ENCODE results near the gene TNFRSF13B. TPM values are rescaled to one million over a fixed set of nuclear protein-coding genes. Genes with fewer than 3 reads are reported as not detected.
"Not testable (repeated sequence)": the region's sequence is repeated elsewhere in the genome, so short reads cannot be mapped to it uniquely, and the experiment has no call there.

TNFRSF13B gene
- not detected in 2 replicates for total RNA-seq (2014; rRNA removed; shearing (Covaris generic))

DNA sequence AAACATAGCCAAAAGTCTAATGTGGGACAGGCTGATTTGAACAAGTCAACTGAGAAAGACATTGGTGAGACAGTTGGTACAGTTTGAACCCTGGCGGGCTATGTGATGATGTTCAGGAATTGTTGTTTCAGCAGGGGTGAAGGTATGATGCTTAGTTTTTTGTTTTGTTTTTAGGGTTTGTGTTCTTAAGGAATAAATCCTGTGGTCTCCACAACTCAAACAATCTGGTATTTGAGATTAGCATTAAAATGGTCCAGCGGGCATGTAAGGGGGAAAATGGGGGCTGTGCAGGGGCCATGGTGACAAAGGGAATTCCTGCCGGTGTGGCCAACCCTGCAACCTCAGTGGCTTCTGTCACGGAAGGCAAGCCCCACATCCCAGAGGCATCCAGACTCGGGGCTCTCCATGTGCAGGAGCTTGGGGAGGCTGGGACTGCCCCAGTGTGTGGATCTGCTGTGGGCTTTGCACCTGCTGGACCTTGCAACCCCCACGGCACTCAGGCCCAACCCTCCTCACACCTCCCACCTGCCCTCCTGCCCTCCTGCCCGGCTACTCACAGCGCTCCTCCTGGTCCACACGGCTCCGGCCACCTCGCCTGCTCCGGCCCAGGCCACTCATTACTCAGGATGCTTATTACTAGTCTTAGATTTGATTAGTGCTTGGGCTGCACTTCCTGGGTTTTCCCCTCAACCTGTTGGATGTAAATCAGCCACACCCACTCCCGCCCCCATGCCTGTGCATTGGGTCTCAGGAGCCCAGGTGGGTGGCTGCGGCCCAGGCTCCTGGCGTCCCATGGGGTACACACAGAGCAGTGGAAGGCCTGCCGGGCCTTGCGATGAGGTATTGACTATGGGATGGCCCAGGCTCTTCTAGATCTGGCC lies at the start of gene TNFRSF13B:
TNFRSF13B (minus strand) TSS at position 661 of the 881 bp plus-strand sequence; CDS start at position 618, 43 bp downstream.
- no peak for DNase-seq (ENCODE audit: low spot score)

DNA sequence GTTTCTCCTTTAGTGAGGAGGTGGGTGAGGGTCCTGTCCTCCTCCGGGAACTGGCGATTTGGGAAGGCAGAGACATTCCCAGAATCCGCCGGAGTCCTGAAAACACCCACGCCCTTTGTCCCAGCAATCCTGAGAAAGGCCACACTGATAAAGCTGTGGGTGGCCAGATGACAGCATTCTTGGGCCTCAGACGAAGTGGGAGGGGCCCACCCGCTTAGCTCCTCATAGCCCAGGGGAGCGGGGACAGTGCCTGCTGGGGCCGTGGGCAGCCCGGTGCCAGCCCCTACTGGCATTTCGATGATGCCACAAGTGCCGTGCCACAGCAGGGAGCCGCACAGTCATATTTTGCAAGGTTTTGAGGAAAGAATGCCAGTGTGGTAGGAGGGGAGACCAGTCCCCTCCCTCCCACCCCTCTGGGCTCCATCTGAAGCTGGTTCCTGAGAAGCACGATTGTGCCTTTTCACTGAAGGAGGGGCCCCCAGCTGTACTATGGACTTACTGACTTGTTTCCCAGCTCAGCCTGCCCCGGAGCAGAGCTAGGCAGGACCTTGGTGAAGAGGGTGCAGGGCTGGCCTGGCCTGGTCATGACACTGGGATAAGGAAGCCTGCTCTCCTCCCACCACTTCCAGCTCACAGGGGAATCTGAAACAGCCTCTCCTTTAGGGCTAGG lies 49.4 kb upstream of the TNFRSF13B start:
- DNase-seq (ENCODE audit: low spot score), result peak; percentile 42

DNA sequence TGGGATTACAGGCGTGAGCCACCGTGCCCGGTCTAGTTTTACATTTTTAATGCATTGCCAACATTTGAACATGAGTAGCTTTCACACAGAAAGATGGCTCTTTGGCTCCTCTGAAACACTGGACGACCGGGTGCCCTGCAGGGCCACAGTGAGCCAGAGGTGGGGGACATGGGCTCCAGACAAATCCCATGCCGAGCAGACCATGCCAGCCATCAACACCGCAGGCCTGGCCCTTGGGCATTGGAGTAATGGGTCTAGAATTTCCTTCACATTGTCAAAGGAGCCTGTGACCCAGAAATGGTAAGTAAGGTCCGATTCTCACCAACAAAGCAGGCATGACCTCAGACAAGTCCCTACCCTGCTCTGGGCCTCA lies 48.9 kb upstream of the TNFRSF13B start:
- DNase-seq (ENCODE audit: low spot score), result no peak

DNA sequence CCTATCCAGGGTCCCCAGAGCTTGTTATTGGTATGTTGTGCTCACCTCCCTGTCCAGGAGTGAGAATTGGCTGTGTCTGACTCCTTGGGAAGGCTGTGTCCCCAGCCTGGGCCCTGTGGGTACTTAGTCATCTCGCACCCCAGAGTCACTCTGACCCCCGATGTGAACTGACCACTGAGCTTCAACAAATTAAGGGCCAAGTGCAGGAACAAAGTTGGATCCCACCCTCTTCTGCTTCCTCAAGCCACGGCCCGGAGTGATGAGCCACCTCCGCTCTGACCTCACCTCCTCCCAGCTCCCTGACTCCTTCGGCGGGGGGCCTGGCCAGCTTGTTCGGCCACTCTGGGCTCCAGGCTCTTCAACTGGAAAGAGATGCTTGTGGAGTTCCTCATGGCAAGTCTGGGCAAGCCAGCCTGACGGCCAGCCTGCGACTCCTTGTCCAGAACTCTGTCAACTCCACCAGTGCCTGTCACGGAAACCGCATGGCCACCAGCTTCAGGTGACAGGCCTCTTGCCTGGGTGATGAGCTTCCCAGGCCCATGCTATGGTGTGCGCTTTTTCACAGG lies 48.1 kb upstream of the TNFRSF13B start:
- peak; percentile 35 for DNase-seq (ENCODE audit: low spot score)

- no peak for DNase-seq (ENCODE audit: low spot score)
Measured at GRCh38 chr17:17019430-17019762, 47.5 kb upstream of the TNFRSF13B start.

- peak; percentile 79 for DNase-seq (ENCODE audit: low spot score)
Measured at GRCh38 chr17:17018612-17019429, 46.9 kb upstream of the TNFRSF13B start.

DNA sequence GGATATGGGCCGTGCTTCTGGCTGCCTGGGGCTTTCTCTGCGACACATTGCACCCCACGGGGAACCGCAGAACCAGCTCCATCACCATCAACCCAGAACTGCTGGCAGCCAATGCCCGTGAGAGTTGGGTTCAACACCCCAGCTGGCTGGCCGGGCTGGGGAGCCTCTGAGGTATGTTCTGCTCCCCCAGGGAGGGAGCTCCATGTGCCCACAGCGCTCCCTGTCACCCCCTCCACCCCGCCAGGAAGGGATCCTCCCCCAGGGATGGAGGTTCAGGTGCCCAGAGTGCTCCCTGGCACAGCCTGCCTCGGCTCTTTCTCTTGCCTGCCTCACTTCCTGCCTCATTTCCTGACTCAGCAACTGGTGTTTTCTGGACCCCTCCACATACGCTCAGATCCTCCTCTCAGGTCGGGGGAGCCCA lies 46.1 kb upstream of the TNFRSF13B start:
- no peak for DNase-seq (ENCODE audit: low spot score)

DNA sequence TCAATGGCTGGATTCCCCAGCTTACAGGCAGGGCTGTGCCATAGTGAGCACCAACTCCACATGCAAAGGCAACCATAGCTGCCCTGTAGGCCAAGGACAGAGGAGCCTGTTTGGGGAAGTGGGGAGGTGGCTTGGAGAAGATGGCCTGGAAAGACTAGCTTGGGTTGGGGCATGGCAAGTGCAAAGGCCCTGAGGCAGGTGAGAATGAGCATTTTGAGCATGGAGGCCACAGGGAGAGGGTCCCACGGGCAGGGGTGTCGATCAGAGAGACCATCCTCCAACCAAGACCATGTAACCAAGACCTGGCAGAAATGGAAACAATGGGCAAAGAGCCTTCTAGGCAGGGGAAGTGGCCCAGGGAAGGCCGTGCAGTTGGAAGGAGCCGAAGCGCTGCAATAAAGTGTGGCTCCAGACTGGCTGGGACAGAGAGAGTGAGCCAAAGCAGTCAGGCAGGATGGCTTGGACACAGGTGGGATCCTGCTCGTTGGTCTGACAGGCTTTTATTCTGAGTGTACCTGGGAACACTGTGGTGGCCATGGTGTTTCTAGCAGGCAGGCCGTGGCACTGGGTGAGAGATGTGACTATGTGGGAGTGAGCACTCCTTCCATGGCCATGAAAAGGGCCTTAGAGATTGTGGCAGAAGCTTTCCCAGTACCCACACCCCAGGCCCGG lies 45.6 kb upstream of the TNFRSF13B start:
- no peak for DNase-seq (ENCODE audit: low spot score)

DNA sequence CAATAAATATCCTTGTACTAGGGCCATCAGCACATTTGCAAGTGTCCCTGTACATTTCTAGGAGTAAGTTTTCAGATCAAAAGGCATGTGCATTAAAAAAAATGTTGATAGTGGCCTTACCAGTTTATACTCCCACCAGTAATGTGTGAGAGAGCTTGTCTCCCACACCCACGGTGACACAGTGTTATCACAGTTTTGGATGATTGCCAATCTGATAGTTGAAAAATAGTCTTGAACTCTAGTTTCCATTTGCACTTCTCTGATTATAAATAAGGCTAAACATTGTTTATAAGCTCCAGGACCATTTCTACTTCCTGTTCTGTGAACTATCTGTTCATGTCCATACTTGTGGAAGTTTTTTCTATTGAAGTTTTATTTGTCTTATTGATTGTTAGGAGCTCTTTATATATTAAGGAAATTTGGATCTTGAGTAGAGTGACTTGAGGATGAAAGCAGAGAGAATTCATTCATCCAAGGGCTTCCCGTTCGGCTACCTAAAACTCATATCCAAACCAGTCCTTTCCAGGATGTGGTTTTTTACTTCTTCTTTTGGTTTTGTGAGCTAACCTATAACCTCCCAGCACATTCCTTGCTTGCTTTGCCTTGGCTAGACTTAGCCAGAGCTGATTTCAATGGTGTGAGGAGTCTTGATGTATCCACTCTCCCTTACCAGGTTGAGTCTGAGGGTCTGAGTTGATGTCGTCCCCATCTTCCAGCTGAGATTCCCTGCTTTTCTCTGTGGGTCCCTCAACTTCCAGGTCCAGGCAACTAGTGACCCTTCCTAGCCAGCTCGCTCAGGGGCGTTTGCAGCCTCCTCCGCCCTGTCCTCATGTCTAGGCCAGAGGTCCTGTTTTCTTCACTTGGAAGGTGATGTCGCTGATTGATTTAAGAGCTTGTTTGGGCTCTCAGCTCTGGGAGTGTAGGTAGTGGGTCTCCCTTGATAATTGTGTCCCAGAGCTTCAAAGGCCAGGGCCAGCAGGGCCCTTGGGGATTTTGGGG lies 44.6 kb upstream of the TNFRSF13B start:
- DNase-seq (ENCODE audit: low spot score), result peak; percentile 56

DNA sequence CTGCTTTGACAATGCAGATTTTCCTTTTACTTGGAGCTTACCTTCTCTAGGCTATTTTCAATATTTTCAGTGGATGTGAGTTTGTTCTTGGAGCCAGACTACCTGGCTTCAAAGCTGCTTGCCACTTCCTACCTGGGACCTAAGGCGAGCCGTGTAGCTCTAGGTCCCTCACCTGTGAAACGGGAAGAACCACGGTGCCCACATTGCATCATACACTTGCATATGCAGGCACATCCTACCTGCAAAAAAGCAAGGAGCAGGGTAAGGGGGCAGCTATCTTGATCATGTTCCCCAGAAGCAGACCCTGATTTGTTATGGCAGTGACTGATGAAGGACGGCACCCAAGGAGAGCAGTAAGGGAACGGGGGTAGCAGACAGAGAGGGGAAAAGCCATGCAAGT lies 43.3 kb upstream of the TNFRSF13B start:
- no peak for DNase-seq (ENCODE audit: low spot score)

DNA sequence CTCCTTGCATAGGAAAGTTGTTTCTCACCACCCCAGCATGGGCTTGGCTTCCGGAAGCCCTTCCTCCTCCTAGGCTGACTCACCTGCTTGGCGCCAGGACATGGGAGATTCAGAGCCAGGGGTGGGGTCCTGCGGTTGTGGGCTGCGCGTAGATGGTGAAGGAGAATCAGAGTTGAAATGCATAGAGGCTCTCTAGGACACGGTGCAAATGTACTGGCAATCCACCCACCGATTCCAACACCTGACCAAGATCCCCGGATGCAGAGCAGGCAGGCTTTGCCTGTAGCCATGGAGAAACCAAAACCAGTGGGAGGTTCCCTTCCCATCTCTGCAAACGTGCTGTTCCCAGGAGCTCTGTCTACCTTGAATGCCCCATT lies 42.8 kb upstream of the TNFRSF13B start:
- DNase-seq (ENCODE audit: low spot score), result peak; percentile 63

DNA sequence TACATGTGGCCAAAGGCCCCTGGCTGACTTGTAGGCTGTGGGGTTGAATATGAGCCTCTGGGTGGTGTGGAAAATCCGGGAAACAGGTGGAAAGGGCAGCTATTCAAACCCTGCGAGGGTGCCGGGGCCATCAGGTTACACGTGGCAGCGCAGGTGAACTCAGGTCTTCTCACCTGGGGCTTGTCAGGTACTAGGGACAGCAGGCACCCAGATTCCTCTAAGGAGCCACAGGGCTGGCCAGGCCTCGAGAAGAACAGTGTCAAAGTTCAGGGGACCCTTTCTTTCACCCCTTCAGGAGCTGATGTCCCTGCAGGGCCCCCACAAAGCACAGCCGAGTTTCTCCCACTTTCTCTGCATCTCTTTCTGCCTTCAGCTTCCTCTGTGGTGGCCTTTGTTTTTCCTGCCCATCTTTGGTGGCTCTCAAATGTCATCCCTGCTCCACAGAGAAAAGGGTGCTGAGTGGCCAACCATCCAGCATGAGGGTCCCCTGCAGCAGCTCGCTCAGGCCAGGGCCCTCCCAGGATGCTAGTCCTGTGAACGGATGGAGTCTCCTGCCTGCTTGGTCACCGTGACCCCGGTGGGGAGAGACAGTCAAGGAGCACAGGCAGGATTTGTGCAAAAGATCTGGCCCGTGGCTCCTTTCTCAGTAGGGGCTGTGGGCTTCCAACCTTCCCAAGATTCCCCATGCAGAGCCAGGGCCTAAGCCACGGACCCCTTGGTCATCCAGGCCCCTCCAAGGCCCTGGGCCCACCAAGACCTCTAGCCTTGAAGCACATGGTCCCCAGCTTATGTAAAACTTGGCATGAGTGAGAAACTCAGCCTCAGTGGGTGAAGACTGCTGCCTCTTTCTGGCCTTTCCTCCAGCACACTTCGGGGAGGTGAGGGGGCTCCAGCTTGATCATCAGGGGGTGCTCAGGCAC lies 42.2 kb upstream of the TNFRSF13B start:
- not testable (repeated sequence) for DNase-seq (ENCODE audit: low spot score)

- DNase-seq (ENCODE audit: low spot score), result peak; percentile 70
Measured at GRCh38 chr17:17011043-17011907, 39.4 kb upstream of the TNFRSF13B start.

- DNase-seq (ENCODE audit: low spot score), result not testable (repeated sequence)
Measured at GRCh38 chr17:17010545-17011034, 38.7 kb upstream of the TNFRSF13B start.

- DNase-seq (ENCODE audit: low spot score), result not testable (repeated sequence)
Measured at GRCh38 chr17:17009972-17010371, 38.1 kb upstream of the TNFRSF13B start.

GRCh38 chr17:17008621-17009397 lies 36.9 kb upstream of the TNFRSF13B start:
- not testable (repeated sequence) for DNase-seq (ENCODE audit: low spot score)

- not testable (repeated sequence) for DNase-seq (ENCODE audit: low spot score)
Measured at GRCh38 chr17:17007891-17008290, 36.0 kb upstream of the TNFRSF13B start.

Data from HT-29 (cell line).